ENCODE data around the gene N4BP2L2.

The N4BP2L2 gene

DNA sequence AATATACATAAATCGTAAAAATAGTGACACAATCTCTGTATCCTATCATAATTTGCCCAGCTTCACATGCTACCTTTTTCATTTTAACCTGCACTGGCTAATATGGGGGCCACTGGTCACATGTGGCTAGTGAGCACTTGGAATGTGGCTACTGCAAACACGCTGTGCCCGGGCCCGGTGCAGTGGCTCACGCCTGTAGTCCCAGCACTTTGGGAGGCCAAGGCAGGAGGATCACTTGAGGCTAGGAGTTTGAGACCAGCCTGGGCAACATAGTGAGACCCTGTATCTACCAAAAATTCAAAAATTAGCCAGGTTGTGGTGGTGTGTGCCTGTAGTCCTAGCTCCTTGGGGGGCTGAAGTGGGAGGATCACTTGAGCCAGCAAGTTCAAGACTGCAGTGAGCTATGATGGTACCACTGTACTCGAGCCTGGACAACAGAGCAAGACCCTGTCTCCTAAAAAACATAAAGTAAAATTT lies 109.1 kb downstream of the N4BP2L2 start:
- peaks cover 0 to 3% (median 0%) of the 10 kb centered on the region in 5 donors for H3K36me3 ChIP-seq (ENCODE audit: control insufficient read depth in 5 of 5, insufficient read depth in 5 of 5, low read length in 5 of 5)
- H3K27ac ChIP-seq (ENCODE audit: low read depth, low read length) = peak overlapping the region; percentile 85
- no peaks in the 10 kb centered on the region for H3K27me3 ChIP-seq (ENCODE audit: control insufficient read depth in 5 of 5, insufficient read depth in 4 of 5, low read length in 5 of 5)
- no peaks in the 10 kb centered on the region for H3K9me3 ChIP-seq (ENCODE audit: control insufficient read depth in 5 of 5, low read length in 5 of 5)
- no peak overlapping the region for H3K4me3 ChIP-seq (ENCODE audit: low read depth in 1 of 5, low read length in 5 of 5)
- peaks cover 2 to 38% (median 28%) of the 10 kb centered on the region in 5 donors for H3K4me1 ChIP-seq (ENCODE audit: control insufficient read depth in 5 of 5, insufficient read depth in 5 of 5, low read length in 5 of 5)
- H3K9ac ChIP-seq (ENCODE audit: low read length in 5 of 5) = no peak overlapping the region

DNA sequence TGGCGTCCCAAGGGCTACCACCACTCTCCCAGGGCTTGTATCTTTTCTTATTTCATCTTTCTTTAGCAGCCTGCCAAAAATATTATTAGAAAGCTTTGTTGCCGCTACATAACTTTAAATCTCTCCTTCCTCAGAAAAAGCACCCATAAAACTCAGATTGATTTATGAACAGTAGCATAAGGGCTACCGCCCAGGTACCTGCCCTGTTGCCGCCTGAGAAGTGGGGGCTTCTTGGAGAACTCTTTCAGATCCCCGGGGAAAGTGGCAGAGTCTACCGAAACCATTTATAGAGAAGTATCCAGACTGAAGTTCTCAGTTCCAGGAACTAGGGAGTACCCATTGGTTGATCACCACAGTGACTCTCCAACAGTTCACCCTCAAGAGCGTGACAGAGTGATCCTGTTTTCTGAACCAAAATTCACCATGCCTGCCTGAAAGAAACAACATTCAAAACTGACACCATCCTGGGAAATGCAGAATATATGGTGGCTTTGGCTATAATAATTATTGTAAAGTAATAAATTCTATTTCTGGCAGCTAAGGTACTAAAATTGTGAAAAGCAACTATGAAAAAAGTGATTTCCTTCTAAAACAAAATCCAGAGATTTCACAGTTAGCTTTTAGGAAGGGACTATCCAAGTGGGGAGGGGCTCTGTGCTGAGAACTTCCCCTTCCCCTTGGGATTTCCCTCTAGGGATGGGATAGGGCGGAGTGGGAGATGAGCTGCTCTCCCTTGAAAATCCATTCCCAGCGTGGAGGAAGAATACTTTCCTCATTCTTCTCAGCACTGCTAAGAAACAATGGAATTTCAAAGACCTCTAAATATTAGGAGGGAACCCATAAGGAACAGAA lies 109.8 kb downstream of the N4BP2L2 start:
- Histone ChIP-seq H3K36me3 (ENCODE audit: control insufficient read depth in 5 of 5, insufficient read depth in 5 of 5, low read length in 5 of 5) (peaks cover 0 to 4% (median 2%) of the 10 kb centered on the region in 5 donors), H3K4me1 (ENCODE audit: control insufficient read depth in 5 of 5, insufficient read depth in 5 of 5, low read length in 5 of 5) (peaks cover 2 to 38% (median 28%) of the 10 kb centered on the region in 5 donors), H3K4me3 (ENCODE audit: low read depth in 1 of 5, low read length in 5 of 5) (peak overlapping the region; percentile 64 to 88 (median 87)), H3K9me3 (ENCODE audit: control insufficient read depth in 5 of 5, low read length in 5 of 5) (no peaks in the 10 kb centered on the region), H3K27me3 (ENCODE audit: control insufficient read depth in 5 of 5, insufficient read depth in 4 of 5, low read length in 5 of 5) (no peaks in the 10 kb centered on the region), H3K9ac (ENCODE audit: low read length in 5 of 5) (peak overlapping the region; percentile 39 to 84 (median 81)), H3K27ac (ENCODE audit: low read depth, low read length) (peak overlapping the region; percentile 85)

DNA sequence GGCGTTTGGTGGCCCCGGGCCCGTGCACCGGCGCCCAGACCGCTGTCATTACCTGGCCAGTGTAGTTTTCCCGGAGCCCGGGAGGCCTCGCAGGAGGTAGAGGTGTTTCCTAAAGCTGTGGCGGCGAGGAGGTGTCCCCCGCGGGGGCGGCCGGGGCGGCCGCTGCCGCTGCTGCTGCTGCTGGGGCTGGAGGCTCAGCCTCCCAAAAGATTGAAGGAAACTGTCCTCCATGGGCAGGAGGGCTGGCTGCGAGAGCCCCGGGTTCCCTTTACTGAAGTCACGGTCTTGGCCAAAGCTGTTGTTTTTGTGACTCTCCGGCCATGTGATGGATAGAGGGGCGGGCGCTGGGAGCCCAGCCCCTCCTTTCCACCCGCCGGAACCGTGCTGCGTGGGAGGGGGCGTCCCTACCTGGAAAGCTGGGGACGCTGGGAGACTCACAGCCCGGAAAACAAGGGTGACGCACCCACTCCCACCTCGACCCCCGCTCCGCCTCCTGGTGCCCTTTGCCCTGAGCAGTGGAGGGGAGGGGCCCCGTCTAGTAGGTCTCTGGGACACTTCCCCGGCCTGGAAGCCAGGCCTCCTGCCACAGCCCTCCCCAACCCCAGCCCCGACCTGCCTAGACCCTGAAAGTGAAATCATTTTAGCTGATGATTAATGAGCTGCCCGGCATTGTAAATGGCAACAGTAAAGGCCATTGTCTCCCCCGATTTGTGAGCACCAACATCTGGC lies 110.6 kb downstream of the N4BP2L2 start, which contains the start of gene N4BP2L1:
N4BP2L1 (minus strand) TSS at position 279 of the 729 bp plus-strand sequence; CDS start at position 231, 48 bp downstream.
- peaks cover 2 to 38% (median 28%) of the 10 kb centered on the region in 5 donors for H3K4me1 ChIP-seq (ENCODE audit: control insufficient read depth in 5 of 5, insufficient read depth in 5 of 5, low read length in 5 of 5)
- H3K9me3 ChIP-seq (ENCODE audit: control insufficient read depth in 5 of 5, low read length in 5 of 5) = no peaks in the 10 kb centered on the region
- no peaks in the 10 kb centered on the region for H3K27me3 ChIP-seq (ENCODE audit: control insufficient read depth in 5 of 5, insufficient read depth in 4 of 5, low read length in 5 of 5)
- peak within 1 kb of the TSS; percentile 39 to 84 (median 84) for H3K9ac ChIP-seq (ENCODE audit: low read length in 5 of 5)
- peaks cover 0 to 4% (median 2%) of the 10 kb centered on the region in 5 donors for H3K36me3 ChIP-seq (ENCODE audit: control insufficient read depth in 5 of 5, insufficient read depth in 5 of 5, low read length in 5 of 5)
- peak within 1 kb of the TSS; percentile 64 to 88 (median 87) for H3K4me3 ChIP-seq (ENCODE audit: low read depth in 1 of 5, low read length in 5 of 5)
- peak within 1 kb of the TSS; percentile 85 for H3K27ac ChIP-seq (ENCODE audit: low read depth, low read length)

DNA sequence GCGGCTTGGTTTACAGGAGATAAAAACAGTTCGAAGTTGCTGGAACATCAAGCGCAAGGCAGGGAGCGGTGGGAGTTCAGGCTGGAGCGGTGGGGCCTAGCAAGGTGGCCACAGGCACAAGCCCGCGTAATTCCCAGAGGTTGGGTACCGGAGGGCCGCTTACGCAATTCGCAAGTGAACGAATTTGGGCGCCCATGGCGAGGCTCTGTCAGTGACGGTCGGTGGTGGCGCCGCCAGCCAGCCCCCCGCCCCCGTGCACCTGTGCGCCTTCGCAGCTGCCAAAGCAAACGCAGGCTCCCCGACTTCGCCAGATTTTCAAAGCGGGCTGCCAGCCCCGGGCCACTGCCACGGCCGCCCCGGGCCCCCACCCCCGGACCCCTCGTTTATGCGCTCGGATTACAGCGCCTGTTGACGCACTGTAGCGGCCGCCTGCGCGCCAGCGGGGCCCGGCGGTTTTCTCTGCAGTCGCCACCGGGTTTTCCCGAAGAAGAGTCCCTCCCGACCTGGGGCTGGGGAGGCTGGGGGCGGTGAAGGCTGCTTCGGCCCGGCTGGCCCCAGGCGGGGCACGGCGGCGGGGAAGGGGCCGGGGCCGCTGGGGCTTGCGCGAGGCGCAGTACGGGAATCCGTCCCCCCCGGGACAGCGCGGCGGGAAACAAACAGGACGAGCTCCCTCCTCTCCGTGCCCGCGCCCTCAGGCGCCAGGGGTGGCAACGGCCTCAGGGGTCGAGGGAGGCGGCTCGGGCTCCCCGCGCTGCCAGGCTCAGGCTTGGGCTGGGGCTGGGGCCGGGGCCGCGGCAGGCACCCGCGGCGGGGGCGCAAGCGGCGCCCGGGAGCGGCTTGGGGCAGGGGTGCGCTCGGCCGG lies 111.4 kb downstream of the N4BP2L2 start:
- Histone ChIP-seq H3K4me1 (ENCODE audit: control insufficient read depth in 5 of 5, insufficient read depth in 5 of 5, low read length in 5 of 5) (peaks cover 2 to 38% (median 28%) of the 10 kb centered on the region in 5 donors), H3K9ac (ENCODE audit: low read length in 5 of 5) (peak overlapping the region; percentile 48 to 84 (median 84)), H3K4me3 (ENCODE audit: low read depth in 1 of 5, low read length in 5 of 5) (peak overlapping the region; percentile 63 to 88 (median 87)), H3K9me3 (ENCODE audit: control insufficient read depth in 5 of 5, low read length in 5 of 5) (no peaks in the 10 kb centered on the region), H3K27me3 (ENCODE audit: control insufficient read depth in 5 of 5, insufficient read depth in 4 of 5, low read length in 5 of 5) (no peaks in the 10 kb centered on the region), H3K27ac (ENCODE audit: low read depth, low read length) (peak overlapping the region; percentile 85), H3K36me3 (ENCODE audit: control insufficient read depth in 5 of 5, insufficient read depth in 5 of 5, low read length in 5 of 5) (peaks cover 0 to 4% (median 0%) of the 10 kb centered on the region in 5 donors)

DNA sequence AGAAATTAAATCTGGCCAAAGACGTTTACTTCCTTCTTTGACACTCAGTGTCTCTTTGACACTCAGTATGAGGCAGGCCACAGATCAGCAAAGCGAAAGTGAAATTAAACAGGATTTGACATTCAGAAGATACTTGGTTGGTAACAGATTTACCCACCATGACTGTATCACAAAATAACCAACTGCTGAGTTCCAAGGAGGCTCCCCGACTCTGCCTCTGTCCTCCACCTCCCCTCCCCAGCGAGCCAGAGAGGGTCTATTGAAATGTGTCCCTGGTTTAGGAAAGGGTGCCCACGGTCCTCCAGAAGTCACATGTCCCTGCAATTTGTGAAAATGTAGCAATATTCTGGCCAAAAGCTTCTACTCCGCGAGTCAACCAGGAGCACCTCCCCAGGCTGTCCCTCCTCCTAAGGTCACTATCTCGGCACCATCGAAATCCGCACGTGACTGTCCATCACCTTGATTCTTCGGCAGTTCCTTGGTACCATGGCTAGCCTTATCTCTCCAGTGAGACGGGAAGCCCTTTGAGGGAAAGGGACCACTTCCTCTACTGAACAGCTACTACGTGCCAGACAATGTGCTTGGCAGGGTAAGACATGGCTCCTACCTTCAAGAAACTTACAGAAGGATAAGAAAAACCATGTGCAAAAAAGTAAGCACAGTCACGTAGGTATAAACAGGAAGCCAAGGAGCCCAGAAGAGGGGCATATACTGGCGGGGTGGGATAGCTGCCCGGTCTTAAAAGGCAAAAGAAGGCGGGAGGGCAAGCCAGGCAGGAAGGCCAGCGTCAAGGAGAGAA lies 112.2 kb downstream of the N4BP2L2 start:
- Histone ChIP-seq H3K4me1 (ENCODE audit: control insufficient read depth in 5 of 5, insufficient read depth in 5 of 5, low read length in 5 of 5) (peaks cover 2 to 38% (median 28%) of the 10 kb centered on the region in 5 donors), H3K4me3 (ENCODE audit: low read depth in 1 of 5, low read length in 5 of 5) (peak overlapping the region; percentile 63 to 88 (median 87)), H3K36me3 (ENCODE audit: control insufficient read depth in 5 of 5, insufficient read depth in 5 of 5, low read length in 5 of 5) (peaks cover 0 to 4% (median 0%) of the 10 kb centered on the region in 5 donors), H3K27ac (ENCODE audit: low read depth, low read length) (peak overlapping the region; percentile 85), H3K27me3 (ENCODE audit: control insufficient read depth in 5 of 5, insufficient read depth in 4 of 5, low read length in 5 of 5) (no peaks in the 10 kb centered on the region), H3K9me3 (ENCODE audit: control insufficient read depth in 5 of 5, low read length in 5 of 5) (no peaks in the 10 kb centered on the region), H3K9ac (ENCODE audit: low read length in 5 of 5) (peak overlapping the region; percentile 48 to 84 (median 73))

DNA sequence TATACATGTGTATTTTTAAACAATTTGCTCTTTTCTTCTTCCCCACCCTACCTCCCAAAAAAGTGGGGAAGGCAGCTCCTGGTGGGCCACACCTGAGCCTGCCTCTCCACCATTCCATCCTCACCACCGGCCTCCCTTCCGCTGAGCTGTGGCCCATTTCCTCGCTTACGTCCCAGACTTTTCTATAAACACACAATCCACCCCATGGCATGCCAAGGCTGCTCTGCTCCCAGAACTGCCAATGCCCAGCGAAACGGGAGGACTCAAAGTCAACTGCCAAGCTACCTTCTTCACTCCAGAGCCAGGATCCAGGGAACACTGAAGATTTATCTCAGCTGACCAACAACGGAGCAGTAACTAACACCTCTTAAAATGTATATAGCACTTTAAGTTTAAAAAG lies 113.4 kb downstream of the N4BP2L2 start:
- no peak overlapping the region for H3K4me3 ChIP-seq (ENCODE audit: low read depth in 1 of 5, low read length in 5 of 5)

DNA sequence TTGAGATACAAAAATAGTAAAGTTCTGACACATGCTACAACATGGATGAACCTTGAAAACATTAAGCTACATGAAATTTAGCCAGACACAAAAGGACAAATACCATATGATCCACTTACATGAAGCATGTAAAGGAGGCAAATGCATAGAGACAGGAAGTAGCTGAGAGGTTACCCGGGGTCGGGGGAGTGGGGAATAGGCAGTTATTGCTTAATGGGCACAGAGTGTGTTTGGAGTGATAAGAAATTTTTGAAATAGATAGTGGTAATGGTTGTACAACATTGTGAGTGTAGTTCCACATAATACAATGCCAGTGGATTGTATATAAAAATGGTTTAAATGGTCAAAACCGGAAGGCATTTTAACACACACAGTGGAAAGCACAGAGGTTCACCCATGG lies 115.0 kb downstream of the N4BP2L2 start:
- Histone ChIP-seq H3K4me1 (ENCODE audit: control insufficient read depth in 5 of 5, insufficient read depth in 5 of 5, low read length in 5 of 5) (peaks cover 0 to 22% (median 19%) of the 10 kb centered on the region in 5 donors), H3K9ac (ENCODE audit: low read length in 5 of 5) (no peak overlapping the region), H3K36me3 (ENCODE audit: control insufficient read depth in 5 of 5, insufficient read depth in 5 of 5, low read length in 5 of 5) (peaks cover 0 to 11% (median 3%) of the 10 kb centered on the region in 5 donors), H3K9me3 (ENCODE audit: control insufficient read depth in 5 of 5, low read length in 5 of 5) (peaks cover 0 to 4% (median 0%) of the 10 kb centered on the region in 5 donors), H3K27me3 (ENCODE audit: control insufficient read depth in 5 of 5, insufficient read depth in 4 of 5, low read length in 5 of 5) (no peaks in the 10 kb centered on the region), H3K27ac (ENCODE audit: low read depth, low read length) (no peak overlapping the region), H3K4me3 (ENCODE audit: low read depth in 1 of 5, low read length in 5 of 5) (no peak overlapping the region)

More for the DNA sequence above, 113.4 kb downstream of the N4BP2L2 start:
- H3K9ac ChIP-seq (ENCODE audit: low read length in 5 of 5) = peak overlapping the region in 1 of 5 donors; percentile 50
- no peaks in the 10 kb centered on the region for H3K27me3 ChIP-seq (ENCODE audit: control insufficient read depth in 5 of 5, insufficient read depth in 4 of 5, low read length in 5 of 5)
- peaks cover 0 to 5% (median 0%) of the 10 kb centered on the region in 5 donors for H3K36me3 ChIP-seq (ENCODE audit: control insufficient read depth in 5 of 5, insufficient read depth in 5 of 5, low read length in 5 of 5)
- no peak overlapping the region for H3K27ac ChIP-seq (ENCODE audit: low read depth, low read length)
- no peaks in the 10 kb centered on the region for H3K9me3 ChIP-seq (ENCODE audit: control insufficient read depth in 5 of 5, low read length in 5 of 5)
- peaks cover 2 to 35% (median 28%) of the 10 kb centered on the region in 5 donors for H3K4me1 ChIP-seq (ENCODE audit: control insufficient read depth in 5 of 5, insufficient read depth in 5 of 5, low read length in 5 of 5)

DNA sequence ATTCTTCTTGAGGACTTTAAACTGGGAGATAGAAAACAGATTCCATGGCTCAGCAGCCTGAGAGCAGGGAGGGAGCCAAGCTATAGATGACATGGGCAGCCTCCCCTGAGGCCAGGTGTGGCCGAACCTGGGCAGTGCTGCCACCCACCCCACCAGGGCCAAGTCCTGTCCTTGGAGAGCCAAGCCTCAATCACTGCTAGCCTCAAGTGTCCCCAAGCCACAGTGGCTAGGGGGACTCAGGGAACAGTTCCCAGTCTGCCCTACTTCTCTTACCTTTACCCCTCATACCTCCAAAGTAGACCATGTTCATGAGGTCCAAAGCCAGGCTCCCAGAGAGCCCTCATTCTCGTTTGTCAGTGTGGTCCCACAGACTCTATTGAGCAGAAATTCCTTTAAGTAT lies 118.7 kb downstream of the N4BP2L2 start:
- Histone ChIP-seq H3K27me3 (ENCODE audit: control insufficient read depth in 5 of 5, insufficient read depth in 4 of 5, low read length in 5 of 5) (no peaks in the 10 kb centered on the region), H3K4me1 (ENCODE audit: control insufficient read depth in 5 of 5, insufficient read depth in 5 of 5, low read length in 5 of 5) (no peaks in the 10 kb centered on the region)

More for the DNA sequence above, 118.7 kb downstream of the N4BP2L2 start:
- no peak overlapping the region for H3K27ac ChIP-seq (ENCODE audit: low read depth, low read length)
- no peak overlapping the region for H3K9ac ChIP-seq (ENCODE audit: low read length in 5 of 5)
- peaks cover 0 to 11% (median 3%) of the 10 kb centered on the region in 5 donors for H3K36me3 ChIP-seq (ENCODE audit: control insufficient read depth in 5 of 5, insufficient read depth in 5 of 5, low read length in 5 of 5)
- no peak overlapping the region for H3K4me3 ChIP-seq (ENCODE audit: low read depth in 1 of 5, low read length in 5 of 5)
- H3K9me3 ChIP-seq (ENCODE audit: control insufficient read depth in 5 of 5, low read length in 5 of 5) = peaks cover 0 to 4% (median 0%) of the 10 kb centered on the region in 5 donors
